LNCaP clone FGC (cell line): ENCODE results near the gene TOMM40.

Experiments used
- DNase-seq: peaks from one replicate; pipeline ENCODE4 v3.0.0-alpha.2; 2011; ENCODE audit warnings: low read depth
- H3K4me3 ChIP-seq: 2 replicates; pipeline ENCODE4 v1.5.1; 2011; ENCODE audit warnings: mild to moderate bottlenecking, low read depth, low read length, control low read depth
- TF ChIP-seq, protein P1 (sequence below): IDR thresholded peaks from 2 replicates; pipeline ENCODE4 v1.5.1; 2012; ENCODE audit warnings: mild to moderate bottlenecking; ENCODE audit not compliant: control insufficient read depth, insufficient read depth; ENCODE audit errors: extremely low read depth

The TOMM40 gene

DNA sequence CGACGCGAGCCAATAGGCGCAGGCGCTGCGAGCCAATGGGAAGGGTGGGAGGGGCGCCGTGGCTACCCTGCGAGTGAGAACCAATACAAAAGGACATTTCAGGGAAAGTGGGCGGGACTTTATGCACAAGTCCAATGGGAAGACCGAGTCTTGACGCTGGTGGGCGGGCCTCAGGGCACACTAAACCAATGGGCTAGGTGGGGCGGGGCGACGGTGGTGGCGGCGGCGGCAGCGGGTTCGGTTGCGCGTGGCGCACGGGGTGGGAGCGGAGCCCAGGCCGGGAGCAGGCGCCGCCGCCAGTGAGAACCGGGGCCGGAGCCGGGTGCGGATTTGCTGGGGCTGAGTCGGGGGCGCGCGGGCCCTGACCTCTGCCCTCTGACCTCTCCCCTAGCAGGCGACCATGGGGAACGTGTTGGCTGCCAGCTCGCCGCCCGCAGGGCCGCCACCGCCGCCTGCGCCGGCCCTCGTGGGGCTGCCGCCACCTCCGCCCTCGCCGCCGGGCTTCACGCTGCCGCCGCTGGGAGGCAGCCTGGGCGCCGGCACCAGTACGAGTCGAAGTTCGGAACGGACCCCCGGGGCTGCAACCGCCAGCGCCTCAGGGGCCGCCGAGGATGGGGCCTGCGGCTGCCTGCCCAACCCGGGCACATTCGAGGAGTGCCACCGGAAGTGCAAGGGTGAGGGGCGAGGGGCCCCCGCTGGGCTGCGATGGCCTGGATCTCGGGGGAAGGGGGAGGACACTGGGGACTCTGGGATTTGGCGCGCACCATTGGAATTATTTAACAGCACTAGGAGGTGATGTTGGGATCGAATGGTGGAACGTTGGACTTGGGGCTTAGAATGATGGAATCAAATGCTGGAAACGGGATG is at the start of gene TOMM40:
TSS of gene TOMM40 (plus strand) at position 239 of the 867 bp plus-strand sequence. CDS start at position 401, 162 bp downstream.
- peak within 1 kb of the TSS; percentile 91 for H3K4me3 ChIP-seq
- TF ChIP-seq, protein P1, sequence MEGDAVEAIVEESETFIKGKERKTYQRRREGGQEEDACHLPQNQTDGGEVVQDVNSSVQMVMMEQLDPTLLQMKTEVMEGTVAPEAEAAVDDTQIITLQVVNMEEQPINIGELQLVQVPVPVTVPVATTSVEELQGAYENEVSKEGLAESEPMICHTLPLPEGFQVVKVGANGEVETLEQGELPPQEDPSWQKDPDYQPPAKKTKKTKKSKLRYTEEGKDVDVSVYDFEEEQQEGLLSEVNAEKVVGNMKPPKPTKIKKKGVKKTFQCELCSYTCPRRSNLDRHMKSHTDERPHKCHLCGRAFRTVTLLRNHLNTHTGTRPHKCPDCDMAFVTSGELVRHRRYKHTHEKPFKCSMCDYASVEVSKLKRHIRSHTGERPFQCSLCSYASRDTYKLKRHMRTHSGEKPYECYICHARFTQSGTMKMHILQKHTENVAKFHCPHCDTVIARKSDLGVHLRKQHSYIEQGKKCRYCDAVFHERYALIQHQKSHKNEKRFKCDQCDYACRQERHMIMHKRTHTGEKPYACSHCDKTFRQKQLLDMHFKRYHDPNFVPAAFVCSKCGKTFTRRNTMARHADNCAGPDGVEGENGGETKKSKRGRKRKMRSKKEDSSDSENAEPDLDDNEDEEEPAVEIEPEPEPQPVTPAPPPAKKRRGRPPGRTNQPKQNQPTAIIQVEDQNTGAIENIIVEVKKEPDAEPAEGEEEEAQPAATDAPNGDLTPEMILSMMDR: no peak
- peak; percentile 96 for DNase-seq

DNA sequence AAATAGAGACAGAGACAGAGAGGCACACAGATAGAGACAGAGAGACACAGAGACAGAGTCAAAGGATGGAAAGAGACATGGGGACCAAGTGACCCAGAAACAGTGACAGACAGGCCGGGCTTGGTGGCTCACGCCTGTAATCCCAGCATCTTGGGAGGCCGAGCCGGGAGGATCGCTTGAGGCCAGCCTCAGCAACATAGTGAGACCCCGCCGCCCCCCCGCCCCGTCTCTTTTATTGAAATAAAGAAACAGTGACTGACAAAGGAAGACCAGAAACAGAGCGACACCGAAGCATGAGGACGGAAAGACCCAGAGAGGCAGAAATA is 45.8 kb upstream of the TOMM40 start:
- TF ChIP-seq, protein P1: no peak
- DNase-seq: no peak
- H3K4me3 ChIP-seq: peak overlapping the region; percentile 40

DNA sequence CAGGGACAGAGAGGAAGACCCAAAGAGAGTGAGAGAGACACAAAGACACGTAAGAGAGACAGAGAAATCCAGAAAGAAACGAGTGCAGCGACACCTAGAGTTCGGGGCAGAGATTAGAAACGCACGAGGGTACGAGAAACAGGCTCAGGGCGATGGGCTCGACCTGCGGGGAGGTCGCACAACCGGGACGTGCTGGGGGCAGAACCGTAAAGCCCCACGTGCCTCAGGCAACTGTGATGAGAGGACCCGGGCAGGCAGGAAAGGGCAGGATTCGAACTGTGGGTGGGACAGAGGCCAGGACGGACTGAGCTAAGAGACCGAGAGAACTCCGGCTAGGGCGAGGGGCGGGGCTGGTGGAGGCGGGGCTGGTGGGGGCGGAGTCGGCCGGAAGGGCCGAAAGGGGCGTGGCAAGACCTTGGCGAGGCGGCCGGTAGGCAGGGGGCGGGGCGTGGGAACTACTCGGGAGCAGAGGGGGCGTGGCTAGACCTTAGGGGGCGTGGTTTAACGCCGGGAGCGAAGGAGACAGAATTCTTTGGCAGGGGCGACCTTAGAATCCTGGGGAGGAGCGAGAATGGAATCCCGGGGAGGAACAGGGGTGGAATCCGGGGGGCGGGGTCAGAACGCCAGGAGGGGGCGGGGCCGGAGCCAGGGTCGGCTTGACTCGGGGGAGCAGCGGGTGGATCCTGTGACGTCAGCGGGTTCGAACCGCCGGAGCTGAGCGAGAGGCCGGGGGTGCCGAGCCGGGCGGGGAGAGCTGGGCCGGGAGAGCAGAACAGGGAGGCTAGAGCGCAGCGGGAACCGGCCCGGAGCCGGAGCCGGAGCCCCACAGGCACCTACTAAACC is 45.2 kb upstream of the TOMM40 start, which contains the start of gene NECTIN2:
TSS of gene NECTIN2 (plus strand) at position 686 of the 843 bp plus-strand sequence. CDS start 229 bp downstream, outside the sequence.
- H3K4me3 ChIP-seq: peak within 1 kb of the TSS; percentile 83
- peak; percentile 75 for DNase-seq
- TF ChIP-seq, protein P1: peak; percentile 54

DNA sequence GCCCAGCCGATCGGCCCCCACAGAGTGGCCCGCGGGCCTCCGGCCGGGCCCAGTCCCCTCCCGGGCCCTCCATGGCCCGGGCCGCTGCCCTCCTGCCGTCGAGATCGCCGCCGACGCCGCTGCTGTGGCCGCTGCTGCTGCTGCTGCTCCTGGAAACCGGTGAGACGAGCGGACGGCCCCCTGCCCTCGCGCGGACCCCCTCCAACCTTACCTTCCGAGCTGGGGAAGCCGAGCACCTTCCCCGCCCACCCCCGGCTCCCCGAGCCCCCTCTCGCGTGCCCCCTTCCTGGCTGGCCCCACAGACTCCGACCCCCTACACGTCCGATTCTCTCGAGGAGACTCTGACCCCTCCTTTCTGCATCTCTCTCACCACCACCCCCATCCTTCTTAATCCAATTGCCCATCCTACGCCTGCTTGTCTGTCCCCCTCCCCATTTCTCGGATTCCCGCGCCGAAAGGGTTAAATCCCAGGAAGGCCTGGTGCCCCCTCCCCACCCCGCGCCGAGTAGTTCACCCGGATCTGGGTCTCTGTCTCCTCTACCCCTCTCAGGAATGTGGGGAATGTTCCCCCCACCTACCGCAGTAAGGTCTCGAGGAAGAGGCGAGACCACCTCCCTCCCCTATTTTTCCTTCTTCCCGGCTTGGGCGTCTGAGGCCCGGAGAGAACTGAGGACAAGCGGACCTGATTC is 44.5 kb upstream of the TOMM40 start:
- TF ChIP-seq, protein P1: no peak
- H3K4me3 ChIP-seq: peak overlapping the region; percentile 83
- DNase-seq: no peak

DNA sequence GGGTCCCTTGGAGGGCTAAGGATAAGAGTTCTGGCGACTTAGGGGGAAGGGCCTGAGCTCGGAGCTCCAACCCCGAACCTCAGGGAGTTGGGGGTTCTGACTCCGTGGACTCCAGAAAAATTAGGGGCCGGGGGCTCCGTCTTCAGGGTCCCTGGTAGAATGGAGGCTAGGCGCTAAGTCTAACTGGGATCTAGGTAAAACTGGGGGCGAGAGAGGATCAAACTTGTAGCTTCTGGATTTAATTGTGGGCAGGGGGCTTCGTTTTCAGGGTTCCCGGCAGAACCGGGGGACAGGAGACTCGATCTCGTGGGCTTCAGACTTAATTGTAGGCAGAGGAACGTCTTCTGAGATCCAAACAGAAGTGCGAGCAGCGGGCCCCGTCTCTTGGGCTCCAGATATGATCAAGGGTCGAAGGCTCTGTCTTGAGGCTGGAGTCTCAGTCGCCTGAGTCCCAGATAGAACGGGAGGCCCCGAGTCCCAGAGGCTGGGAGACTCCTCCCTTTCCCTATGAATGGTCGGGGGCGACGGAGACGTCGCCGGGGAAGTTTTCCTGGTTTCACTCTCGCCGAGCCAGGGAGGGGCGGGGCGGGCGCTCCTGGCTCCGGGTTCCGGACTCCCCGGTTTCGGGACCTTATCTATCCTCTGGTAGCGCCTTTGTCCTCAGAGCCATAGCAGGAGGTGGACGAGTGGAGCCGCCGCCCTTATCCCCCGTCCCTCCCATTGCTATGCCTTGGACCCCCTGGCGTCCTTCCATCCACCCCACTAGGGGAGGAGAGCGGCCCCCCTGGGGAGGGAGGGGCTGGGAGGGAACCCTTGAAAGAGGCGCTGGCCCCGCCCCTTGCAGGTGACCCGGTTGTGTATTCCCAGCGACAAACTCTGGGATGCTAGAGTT is 43.7 kb upstream of the TOMM40 start:
- TF ChIP-seq, protein P1: no peak
- DNase-seq: no peak
- peak overlapping the region; percentile 83 for H3K4me3 ChIP-seq
